GM10266 (cell line): ENCODE results near the gene GFAP.

Source experiments
- DNase-seq: peaks from one replicate; pipeline ENCODE4 v3.0.0; 2012; ENCODE audit errors: extremely low spot score
- CTCF ChIP-seq: IDR thresholded peaks from 2 replicates; pipeline ENCODE4 v1.5.1; 2012; ENCODE audit warnings: mild to moderate bottlenecking, low read depth; ENCODE audit not compliant: control insufficient read depth, insufficient read depth; ENCODE audit errors: missing control alignments

GFAP gene

GRCh38 chr17:44867841-44868240 is 47.5 kb downstream of the GFAP start:
- no peak for DNase-seq
- TF ChIP-seq CTCF = no peak

GRCh38 chr17:44865931-44866330 is 49.4 kb downstream of the GFAP start:
- no peak for TF ChIP-seq CTCF
- no peak for DNase-seq

- peak; percentile 69 for DNase-seq
- TF ChIP-seq CTCF = peak; percentile 77
Measured at GRCh38 chr17:44865231-44865660, 50.1 kb downstream of the GFAP start.

GRCh38 chr17:44864831-44865230 is 50.5 kb downstream of the GFAP start:
- DNase-seq = no peak
- no peak for TF ChIP-seq CTCF

GRCh38 chr17:44863061-44863918 is 52.0 kb downstream of the GFAP start:
- no peak for TF ChIP-seq CTCF
- no peak for DNase-seq

GRCh38 chr17:44862278-44862914 is 52.9 kb downstream of the GFAP start:
- DNase-seq = no peak
- no peak for TF ChIP-seq CTCF

- TF ChIP-seq CTCF = no peak
- DNase-seq = no peak
Measured at GRCh38 chr17:44859701-44860100, 55.6 kb downstream of the GFAP start.
